GM10847 (cell line): ENCODE measurements around the gene MRC1.

Source experiments
- POLR2A ChIP-seq: IDR thresholded peaks from 2 replicates; pipeline ENCODE4 v1.6.1; 2011; ENCODE audit not compliant: insufficient read length; ENCODE audit errors: extremely low read depth

Gene MRC1

GRCh38 chr10:17857040-17857439 is 47.9 kb downstream of the MRC1 start:
- TF ChIP-seq POLR2A: no peak

GRCh38 chr10:17859492-17860156 is 50.5 kb downstream of the MRC1 start:
- TF ChIP-seq POLR2A: no peak

GRCh38 chr10:17861760-17862159 is 52.6 kb downstream of the MRC1 start:
- no peak for TF ChIP-seq POLR2A

- TF ChIP-seq POLR2A: no peak
These were observed 56.2 kb downstream of the MRC1 start for GRCh38 chr10:17865351-17865750.

GRCh38 chr10:17866346-17866745 is 57.2 kb downstream of the MRC1 start:
- TF ChIP-seq POLR2A: no peak

- no peak for TF ChIP-seq POLR2A
These were observed 57.9 kb downstream of the MRC1 start for GRCh38 chr10:17867056-17867455.

GRCh38 chr10:17871036-17871435 is 61.9 kb downstream of the MRC1 start:
- no peak for TF ChIP-seq POLR2A

- TF ChIP-seq POLR2A: no peak
These were observed 63.3 kb downstream of the MRC1 start for GRCh38 chr10:17872191-17873091.

GRCh38 chr10:17873946-17874345 is 64.8 kb downstream of the MRC1 start:
- no peak for TF ChIP-seq POLR2A

- no peak for TF ChIP-seq POLR2A
These were observed 68.0 kb downstream of the MRC1 start for GRCh38 chr10:17877121-17877520.

- TF ChIP-seq POLR2A: no peak
These were observed 69.7 kb downstream of the MRC1 start for GRCh38 chr10:17878896-17879295.

- TF ChIP-seq POLR2A: no peak
These were observed 71.5 kb downstream of the MRC1 start for GRCh38 chr10:17880601-17881000.

- no peak for TF ChIP-seq POLR2A
These were observed 73.4 kb downstream of the MRC1 start for GRCh38 chr10:17882557-17882956.

- no peak for TF ChIP-seq POLR2A
These were observed 74.5 kb downstream of the MRC1 start for GRCh38 chr10:17883621-17884020.

GRCh38 chr10:17888189-17888588 is 79.0 kb downstream of the MRC1 start:
- TF ChIP-seq POLR2A: no peak

- TF ChIP-seq POLR2A: no peak
These were observed 82.3 kb downstream of the MRC1 start for GRCh38 chr10:17891435-17891834.
